SK-N-SH treated with all-trans-retinoic acid at 6 μM for 48 hours (cell line): Measurements from ENCODE around the gene CPNE5.

Experiments used
- ARNTL ChIP-seq: fragments of 450-650 bp; formaldehyde crosslinking; IDR thresholded peaks from 2 replicates; pipeline ENCODE4 v1.5.0; 2020; ENCODE audit warnings: low read depth, mild to moderate bottlenecking, moderate library complexity, borderline replicate concordance
- ISL1 ChIP-seq: fragments of 250-450 bp; sonication (Bioruptor Pico); IDR thresholded peaks from 2 replicates; pipeline ENCODE4 v2.1.2; 2022; ENCODE audit warnings: mild to moderate bottlenecking, moderate library complexity
- OSR1 ChIP-seq: fragments of 250-450 bp; sonication (Bioruptor Pico); IDR thresholded peaks from 2 replicates; pipeline ENCODE4 v1.8.0; 2022; ENCODE audit warnings: moderate library complexity, mild to moderate bottlenecking, inconsistent platforms
- PPARA ChIP-seq: fragments of 250-450 bp; sonication (Bioruptor Pico); IDR thresholded peaks from 2 replicates; pipeline ENCODE4 v1.5.0; 2020; ENCODE audit warnings: mild to moderate bottlenecking, borderline replicate concordance
- RARB ChIP-seq: fragments of 250-450 bp; sonication (Bioruptor Pico); IDR thresholded peaks from 2 replicates; pipeline ENCODE4 v1.8.0; 2021; ENCODE audit warnings: mild to moderate bottlenecking, moderate library complexity
- TCF4 ChIP-seq: fragments of 250-450 bp; sonication (Bioruptor Pico); IDR thresholded peaks from 2 replicates; pipeline ENCODE4 v1.8.0; 2021; ENCODE audit warnings: mild to moderate bottlenecking, moderate library complexity, borderline replicate concordance
- TF ChIP-seq, protein P1 (sequence below): fragments of 250-450 bp; sonication (Bioruptor Pico); IDR thresholded peaks from 2 replicates; pipeline ENCODE4 v1.8.0; 2020; ENCODE audit warnings: mild to moderate bottlenecking, moderate library complexity, borderline replicate concordance
- TF ChIP-seq, protein P2 (sequence below): fragments of 250-450 bp; sonication (Bioruptor Pico); IDR thresholded peaks from 2 replicates; pipeline ENCODE4 v1.5.1; 2021; ENCODE audit warnings: mild to moderate bottlenecking, moderate library complexity
- TF ChIP-seq, protein P3 (sequence below): fragments of 250-450 bp; sonication (Bioruptor Pico); IDR thresholded peaks from 2 replicates; pipeline ENCODE4 v1.5.0; 2020; ENCODE audit warnings: mild to moderate bottlenecking, moderate library complexity

DNA sequence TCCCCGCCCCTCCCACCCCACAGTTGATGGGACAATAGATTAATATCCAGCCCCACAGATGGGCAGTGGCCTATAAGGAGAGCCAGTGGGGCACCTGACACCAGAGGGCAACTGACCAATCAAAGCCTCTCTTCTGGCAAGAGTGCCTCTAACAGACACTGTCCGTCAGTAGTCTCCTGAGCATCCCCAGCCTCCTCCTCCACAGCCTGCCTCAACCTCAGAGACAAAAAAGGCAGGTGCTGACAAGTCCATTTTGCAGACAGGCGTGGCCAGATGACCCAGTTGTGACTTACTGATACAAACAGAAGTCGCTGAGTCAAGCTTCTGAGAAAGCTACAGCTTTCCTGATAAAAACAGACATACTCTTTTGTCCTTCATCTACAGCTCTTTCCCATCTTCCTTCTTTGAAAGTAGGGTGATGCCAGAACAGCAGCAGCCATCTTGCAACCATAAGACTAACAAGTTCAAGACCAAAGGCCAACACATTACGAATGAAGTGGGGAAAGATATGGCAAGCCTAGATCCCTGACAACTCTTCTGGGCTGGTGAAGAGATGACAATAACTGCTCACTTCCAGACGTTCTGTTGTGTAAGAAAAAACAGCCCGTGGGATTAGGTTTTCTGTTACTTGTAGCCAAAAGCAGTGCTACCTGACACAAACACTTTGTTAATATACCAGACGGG, 23.1 kb upstream of the CPNE5 start:
- no peak for TF ChIP-seq RARB (CRISPR knock-in tag)
- TF ChIP-seq OSR1: no peak
- TF ChIP-seq, protein P1, sequence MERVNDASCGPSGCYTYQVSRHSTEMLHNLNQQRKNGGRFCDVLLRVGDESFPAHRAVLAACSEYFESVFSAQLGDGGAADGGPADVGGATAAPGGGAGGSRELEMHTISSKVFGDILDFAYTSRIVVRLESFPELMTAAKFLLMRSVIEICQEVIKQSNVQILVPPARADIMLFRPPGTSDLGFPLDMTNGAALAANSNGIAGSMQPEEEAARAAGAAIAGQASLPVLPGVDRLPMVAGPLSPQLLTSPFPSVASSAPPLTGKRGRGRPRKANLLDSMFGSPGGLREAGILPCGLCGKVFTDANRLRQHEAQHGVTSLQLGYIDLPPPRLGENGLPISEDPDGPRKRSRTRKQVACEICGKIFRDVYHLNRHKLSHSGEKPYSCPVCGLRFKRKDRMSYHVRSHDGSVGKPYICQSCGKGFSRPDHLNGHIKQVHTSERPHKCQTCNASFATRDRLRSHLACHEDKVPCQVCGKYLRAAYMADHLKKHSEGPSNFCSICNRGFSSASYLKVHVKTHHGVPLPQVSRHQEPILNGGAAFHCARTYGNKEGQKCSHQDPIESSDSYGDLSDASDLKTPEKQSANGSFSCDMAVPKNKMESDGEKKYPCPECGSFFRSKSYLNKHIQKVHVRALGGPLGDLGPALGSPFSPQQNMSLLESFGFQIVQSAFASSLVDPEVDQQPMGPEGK: no peak
- no peak for TF ChIP-seq ISL1 (CRISPR knock-in tag)
- no peak for TF ChIP-seq TCF4 (CRISPR knock-in tag)
- TF ChIP-seq, protein P2, sequence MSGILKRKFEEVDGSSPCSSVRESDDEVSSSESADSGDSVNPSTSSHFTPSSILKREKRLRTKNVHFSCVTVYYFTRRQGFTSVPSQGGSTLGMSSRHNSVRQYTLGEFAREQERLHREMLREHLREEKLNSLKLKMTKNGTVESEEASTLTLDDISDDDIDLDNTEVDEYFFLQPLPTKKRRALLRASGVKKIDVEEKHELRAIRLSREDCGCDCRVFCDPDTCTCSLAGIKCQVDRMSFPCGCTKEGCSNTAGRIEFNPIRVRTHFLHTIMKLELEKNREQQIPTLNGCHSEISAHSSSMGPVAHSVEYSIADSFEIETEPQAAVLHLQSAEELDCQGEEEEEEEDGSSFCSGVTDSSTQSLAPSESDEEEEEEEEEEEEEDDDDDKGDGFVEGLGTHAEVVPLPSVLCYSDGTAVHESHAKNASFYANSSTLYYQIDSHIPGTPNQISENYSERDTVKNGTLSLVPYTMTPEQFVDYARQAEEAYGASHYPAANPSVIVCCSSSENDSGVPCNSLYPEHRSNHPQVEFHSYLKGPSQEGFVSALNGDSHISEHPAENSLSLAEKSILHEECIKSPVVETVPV: no peak
- TF ChIP-seq PPARA (CRISPR knock-in tag): no peak
- TF ChIP-seq ARNTL (CRISPR knock-in tag): no peak
- TF ChIP-seq, protein P3, sequence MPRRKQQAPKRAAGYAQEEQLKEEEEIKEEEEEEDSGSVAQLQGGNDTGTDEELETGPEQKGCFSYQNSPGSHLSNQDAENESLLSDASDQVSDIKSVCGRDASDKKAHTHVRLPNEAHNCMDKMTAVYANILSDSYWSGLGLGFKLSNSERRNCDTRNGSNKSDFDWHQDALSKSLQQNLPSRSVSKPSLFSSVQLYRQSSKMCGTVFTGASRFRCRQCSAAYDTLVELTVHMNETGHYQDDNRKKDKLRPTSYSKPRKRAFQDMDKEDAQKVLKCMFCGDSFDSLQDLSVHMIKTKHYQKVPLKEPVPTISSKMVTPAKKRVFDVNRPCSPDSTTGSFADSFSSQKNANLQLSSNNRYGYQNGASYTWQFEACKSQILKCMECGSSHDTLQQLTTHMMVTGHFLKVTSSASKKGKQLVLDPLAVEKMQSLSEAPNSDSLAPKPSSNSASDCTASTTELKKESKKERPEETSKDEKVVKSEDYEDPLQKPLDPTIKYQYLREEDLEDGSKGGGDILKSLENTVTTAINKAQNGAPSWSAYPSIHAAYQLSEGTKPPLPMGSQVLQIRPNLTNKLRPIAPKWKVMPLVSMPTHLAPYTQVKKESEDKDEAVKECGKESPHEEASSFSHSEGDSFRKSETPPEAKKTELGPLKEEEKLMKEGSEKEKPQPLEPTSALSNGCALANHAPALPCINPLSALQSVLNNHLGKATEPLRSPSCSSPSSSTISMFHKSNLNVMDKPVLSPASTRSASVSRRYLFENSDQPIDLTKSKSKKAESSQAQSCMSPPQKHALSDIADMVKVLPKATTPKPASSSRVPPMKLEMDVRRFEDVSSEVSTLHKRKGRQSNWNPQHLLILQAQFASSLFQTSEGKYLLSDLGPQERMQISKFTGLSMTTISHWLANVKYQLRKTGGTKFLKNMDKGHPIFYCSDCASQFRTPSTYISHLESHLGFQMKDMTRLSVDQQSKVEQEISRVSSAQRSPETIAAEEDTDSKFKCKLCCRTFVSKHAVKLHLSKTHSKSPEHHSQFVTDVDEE (CRISPR knock-in tag): no peak
